Dendritic cell treated with granulocyte-macrophage colony-stimulating factor and Interleukin-4, amounts not matched to agents 40 ng/mL and 50 ng/mL, for 4 days (primary cell): Measurements from ENCODE around the gene IL32.
A peak's percentile ranks its signal among the peaks of the same experiment; 100 is the strongest.
"Not testable (repeated sequence)": the region's sequence is repeated elsewhere in the genome, so short reads cannot be mapped to it uniquely, and the experiment has no call there.

Source experiments
- H3K27ac Mint-ChIP-seq: one replicate; pipeline ENCODE4 v1.8.0; 2022; ENCODE audit warnings: mild to moderate bottlenecking, mixed read lengths
- H3K27me3 Mint-ChIP-seq: one replicate; pipeline ENCODE4 v1.8.0; 2022; ENCODE audit warnings: mild to moderate bottlenecking, mixed read lengths
- H3K36me3 Mint-ChIP-seq: one replicate; pipeline ENCODE4 v1.8.0; 2022; ENCODE audit warnings: low read depth, mixed read lengths
- H3K4me1 Mint-ChIP-seq: one replicate; pipeline ENCODE4 v1.8.0; 2022; ENCODE audit warnings: low read depth, mixed read lengths
- H3K4me3 Mint-ChIP-seq: one replicate; pipeline ENCODE4 v1.8.0; 2022; ENCODE audit warnings: mild to moderate bottlenecking, moderate library complexity, mixed read lengths
- H3K9me3 Mint-ChIP-seq: one replicate; pipeline ENCODE4 v1.8.0; 2022; ENCODE audit warnings: mixed read lengths
- intact Hi-C: fragments of 100-400 bp; cut with micrococcal nuclease; formaldehyde crosslinking; loops from one replicate; pipeline ENCODE4 v1.15.0; 2022

Gene IL32

GRCh38 chr16:3080024-3080423 is 14.6 kb downstream of the IL32 start:
- Mint-ChIP-seq H3K4me3 (no peak overlapping the region), H3K27ac (no peak overlapping the region), H3K9me3 (no peaks in the 10 kb centered on the region), H3K27me3 (no peaks in the 10 kb centered on the region), H3K36me3 (peaks cover 74% of the 10 kb centered on the region), H3K4me1 (peaks cover 13% of the 10 kb centered on the region)
- intact Hi-C loops = no loop called here

DNA sequence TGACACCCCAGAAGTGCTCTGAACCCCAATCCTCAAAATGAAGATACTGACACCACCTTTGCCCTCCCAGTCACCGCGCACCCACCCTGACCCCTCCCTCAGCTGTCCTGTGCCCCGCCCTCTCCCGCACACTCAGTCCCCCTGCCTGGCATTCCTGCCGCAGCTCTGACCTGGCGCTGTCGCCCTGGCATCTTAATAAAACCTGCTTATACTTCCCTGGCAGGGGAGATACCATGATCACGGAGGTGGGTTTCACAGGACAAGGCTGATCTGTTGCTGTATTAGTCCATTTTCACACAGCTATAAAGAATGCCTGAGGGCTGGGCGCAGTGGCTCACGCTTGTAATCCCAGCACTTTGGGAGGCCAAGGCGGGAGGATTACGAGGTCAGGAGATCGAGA is 16.5 kb downstream of the IL32 start:
- H3K9me3 Mint-ChIP-seq, H3K4me3 Mint-ChIP-seq, H3K27me3 Mint-ChIP-seq, intact Hi-C loops, H3K27ac Mint-ChIP-seq: not testable (repeated sequence)
- peaks cover 66% of the 10 kb centered on the region for H3K36me3 Mint-ChIP-seq
- peaks cover 25% of the 10 kb centered on the region for H3K4me1 Mint-ChIP-seq

DNA sequence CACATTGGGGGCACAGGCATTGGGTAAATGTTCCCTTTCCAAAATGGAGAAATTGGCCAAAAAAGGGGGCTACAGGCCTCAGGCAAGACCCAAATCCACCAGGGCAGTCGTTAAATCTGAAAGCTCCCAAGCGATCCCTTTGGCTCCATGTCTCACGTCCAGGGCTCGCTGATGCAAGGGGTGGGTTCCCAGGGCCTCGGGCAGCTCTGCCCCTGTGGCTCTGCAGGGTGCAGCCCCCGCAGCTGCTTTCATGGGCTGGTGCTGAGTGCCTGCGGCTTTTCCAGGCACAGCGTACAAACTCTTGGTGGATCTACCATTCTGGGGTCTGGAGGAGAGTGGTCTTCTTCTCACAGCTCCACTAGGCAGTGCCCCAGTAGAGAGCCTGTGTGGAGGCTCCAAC is 18.0 kb downstream of the IL32 start:
- H3K27ac Mint-ChIP-seq, H3K27me3 Mint-ChIP-seq, H3K4me3 Mint-ChIP-seq, intact Hi-C loops, H3K9me3 Mint-ChIP-seq: not testable (repeated sequence)
- Mint-ChIP-seq H3K36me3 (peaks cover 54% of the 10 kb centered on the region), H3K4me1 (peaks cover 40% of the 10 kb centered on the region)

DNA sequence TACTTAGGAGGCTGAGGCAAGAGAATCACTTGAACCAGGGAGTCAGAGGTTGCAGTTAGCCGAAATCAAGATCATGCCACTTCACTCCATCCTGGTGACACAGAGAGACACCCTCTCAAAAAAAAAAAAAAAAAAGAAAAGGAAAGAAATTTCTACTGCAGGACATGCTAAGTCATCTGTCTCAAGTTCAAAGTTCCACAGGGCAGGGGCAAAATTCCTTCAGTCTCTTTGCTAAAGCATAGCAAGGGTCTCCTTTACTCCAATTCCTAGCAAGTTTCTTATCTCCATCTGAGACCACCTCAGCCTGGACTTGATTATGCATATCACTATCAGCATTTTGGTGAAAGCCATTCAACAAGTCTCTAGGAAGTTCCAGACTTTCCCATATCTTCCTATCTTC is 19.1 kb downstream of the IL32 start:
- Mint-ChIP-seq H3K27ac (no peak overlapping the region), H3K4me1 (peaks cover 40% of the 10 kb centered on the region), H3K27me3 (no peaks in the 10 kb centered on the region), H3K36me3 (peaks cover 48% of the 10 kb centered on the region), H3K4me3 (no peak overlapping the region), H3K9me3 (no peaks in the 10 kb centered on the region)
- intact Hi-C loops = no loop called here

GRCh38 chr16:3084969-3085670 is 19.7 kb downstream of the IL32 start:
- Mint-ChIP-seq H3K36me3 (peaks cover 42% of the 10 kb centered on the region), H3K27me3 (no peaks in the 10 kb centered on the region), H3K27ac (peak overlapping the region; percentile 89), H3K4me1 (peaks cover 40% of the 10 kb centered on the region), H3K9me3 (no peaks in the 10 kb centered on the region), H3K4me3 (peak overlapping the region; percentile 81)
- intact Hi-C loops = no loop called here

GRCh38 chr16:3085868-3086595 is 20.6 kb downstream of the IL32 start:
- Mint-ChIP-seq H3K27me3 (peaks cover 2% of the 10 kb centered on the region), H3K36me3 (peaks cover 32% of the 10 kb centered on the region), H3K27ac (peak overlapping the region; percentile 89), H3K4me3 (peak overlapping the region; percentile 81), H3K9me3 (no peaks in the 10 kb centered on the region), H3K4me1 (peaks cover 40% of the 10 kb centered on the region)
- intact Hi-C loops = no loop called here

- intact Hi-C loops = no loop called here
- Mint-ChIP-seq H3K4me3 (peak overlapping the region; percentile 81), H3K9me3 (no peaks in the 10 kb centered on the region), H3K4me1 (peaks cover 40% of the 10 kb centered on the region), H3K36me3 (peaks cover 28% of the 10 kb centered on the region), H3K27me3 (peaks cover 2% of the 10 kb centered on the region), H3K27ac (peak overlapping the region; percentile 89)
Observed at GRCh38 chr16:3086596-3087242, 21.3 kb downstream of the IL32 start.

GRCh38 chr16:3087243-3088235 is 22.1 kb downstream of the IL32 start:
- Mint-ChIP-seq H3K27me3 (peaks cover 9% of the 10 kb centered on the region), H3K4me1 (peaks cover 40% of the 10 kb centered on the region), H3K36me3 (peaks cover 22% of the 10 kb centered on the region), H3K4me3 (peak overlapping the region; percentile 81), H3K27ac (peak overlapping the region; percentile 89), H3K9me3 (no peaks in the 10 kb centered on the region)
- intact Hi-C loops = no loop called here

- H3K4me1 Mint-ChIP-seq = peaks cover 40% of the 10 kb centered on the region
- no peaks in the 10 kb centered on the region for H3K9me3 Mint-ChIP-seq
- peak overlapping the region; percentile 89 for H3K27ac Mint-ChIP-seq
- no peak overlapping the region for H3K4me3 Mint-ChIP-seq
- peaks cover 14% of the 10 kb centered on the region for H3K27me3 Mint-ChIP-seq
- intact Hi-C loops = no loop called here
- H3K36me3 Mint-ChIP-seq = peaks cover 13% of the 10 kb centered on the region
Observed at GRCh38 chr16:3088450-3088849, 23.0 kb downstream of the IL32 start.

DNA sequence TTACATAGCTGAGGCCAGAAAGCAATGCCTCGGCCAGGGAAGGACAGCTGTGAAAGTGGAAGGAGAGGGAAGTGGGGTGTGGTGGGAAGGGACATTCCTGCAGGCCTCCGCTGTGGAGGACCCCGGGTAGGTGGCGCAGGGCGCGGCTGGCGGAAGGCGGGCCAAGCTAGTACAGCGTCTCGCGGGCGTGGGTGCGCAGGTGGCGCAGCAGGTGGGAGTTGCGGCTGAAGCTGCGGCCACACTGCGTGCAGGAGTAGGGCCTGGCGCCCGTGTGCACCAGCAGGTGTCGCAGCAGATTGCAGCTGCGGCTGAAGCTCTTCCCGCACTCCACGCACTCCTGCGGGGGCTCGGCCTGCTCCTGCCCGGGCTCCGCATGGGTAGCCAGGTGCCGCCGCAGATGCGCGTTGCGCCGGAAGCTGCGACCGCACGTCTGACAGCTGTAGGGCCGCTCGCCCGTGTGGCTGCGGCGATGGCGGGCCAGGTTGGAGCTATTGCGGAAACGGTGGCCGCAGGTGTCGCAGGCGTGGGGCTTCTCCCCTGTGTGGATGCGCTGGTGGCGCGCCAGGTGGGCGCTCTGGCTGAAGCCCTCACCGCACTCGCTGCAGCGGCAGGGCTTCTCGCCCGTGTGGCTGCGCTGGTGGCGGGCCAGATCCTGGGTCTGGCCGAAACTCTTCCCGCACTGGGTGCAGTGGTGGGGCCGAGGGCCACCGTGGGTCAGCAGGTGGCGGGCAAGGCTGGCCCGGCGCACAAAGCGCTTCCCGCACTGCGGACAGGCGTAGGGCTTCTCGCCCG is 23.7 kb downstream of the IL32 start:
- no peak overlapping the region for H3K4me3 Mint-ChIP-seq
- H3K27ac Mint-ChIP-seq = no peak overlapping the region
- no peaks in the 10 kb centered on the region for H3K9me3 Mint-ChIP-seq
- intact Hi-C loops = no loop called here
- H3K27me3 Mint-ChIP-seq = peaks cover 14% of the 10 kb centered on the region
- peaks cover 6% of the 10 kb centered on the region for H3K36me3 Mint-ChIP-seq
- peaks cover 40% of the 10 kb centered on the region for H3K4me1 Mint-ChIP-seq

GRCh38 chr16:3089717-3090592 is 24.5 kb downstream of the IL32 start:
- Mint-ChIP-seq H3K4me1 (peaks cover 40% of the 10 kb centered on the region), H3K9me3 (no peaks in the 10 kb centered on the region), H3K4me3 (no peak overlapping the region), H3K27me3 (peaks cover 14% of the 10 kb centered on the region), H3K36me3 (no peaks in the 10 kb centered on the region), H3K27ac (no peak overlapping the region)
- intact Hi-C loops = no loop called here

- Mint-ChIP-seq H3K27me3 (peaks cover 14% of the 10 kb centered on the region), H3K9me3 (no peaks in the 10 kb centered on the region), H3K36me3 (no peaks in the 10 kb centered on the region), H3K4me1 (peaks cover 25% of the 10 kb centered on the region), H3K4me3 (no peak overlapping the region), H3K27ac (peak overlapping the region; percentile 12)
- intact Hi-C loops = no loop called here
Observed at GRCh38 chr16:3091551-3091950, 26.1 kb downstream of the IL32 start.
